Suprapubic skin (tissue), 4 donors: ENCODE data around the gene ACTR6. TPM values are rescaled to one million over a fixed set of nuclear protein-coding genes. Genes with fewer than 3 reads are reported as not detected.

Source experiments
- DNase-seq, 2 donors: peaks; one replicate each; pipeline ENCODE4 v3.0.0-alpha.2; 2019; ENCODE audit warnings: low spot score in 2 of 2
- H3K27ac ChIP-seq: fragments of 200-600 bp; sonication (generic); one replicate; pipeline ENCODE4 v1.5.1; 2019
- H3K27me3 ChIP-seq: fragments of 200-600 bp; sonication (generic); one replicate; pipeline ENCODE4 v1.5.1; 2019
- H3K36me3 ChIP-seq: fragments of 200-600 bp; sonication (generic); one replicate; pipeline ENCODE4 v1.5.1; 2019
- H3K4me1 ChIP-seq: fragments of 200-600 bp; sonication (generic); one replicate; pipeline ENCODE4 v1.5.1; 2019
- H3K4me3 ChIP-seq: fragments of 200-600 bp; sonication (generic); one replicate; pipeline ENCODE4 v1.5.1; 2019; ENCODE audit warnings: mild to moderate bottlenecking
- H3K9me3 ChIP-seq: fragments of 200-600 bp; sonication (generic); one replicate; pipeline ENCODE4 v1.5.1; 2019
- CTCF ChIP-seq, 2 donors: fragments of 200-600 bp in 1 of 2; fragments of 450-650 bp in 1 of 2; sonication (generic) in 1 of 2; IDR thresholded peaks; one replicate each; pipeline ENCODE4 v1.5.1; 2016 to 2019; ENCODE audit warnings: antibody characterized with exemption in 2 of 2, mild to moderate bottlenecking in 1 of 2, moderate library complexity in 1 of 2
- EP300 ChIP-seq: sonication (generic); formaldehyde crosslinking; IDR thresholded peaks from one replicate; pipeline ENCODE4 v1.6.1; 2017; ENCODE audit warnings: antibody characterized with exemption
- POLR2A ChIP-seq, 2 donors: fragments of 450-650 bp; IDR thresholded peaks; one replicate each; pipeline ENCODE4 v1.6.1; 2017; ENCODE audit warnings: antibody characterized with exemption in 2 of 2, mild to moderate bottlenecking in 2 of 2, moderate library complexity in 2 of 2
- POLR2AphosphoS5 ChIP-seq, 3 donors: sonication (generic); formaldehyde crosslinking; IDR thresholded peaks; one replicate each; pipeline ENCODE4 v1.6.1; 2017; ENCODE audit warnings: antibody characterized with exemption in 3 of 3
- WGBS: methylation state at CpG from one replicate; pipeline ENCODE4 v1.1.5; 2018; 5-methylcytosine and 5-hydroxymethylcytosine counted together
- total RNA-seq, 4 donors: library from RNA; depleted of rRNA; stranded (reverse); fragments of >200 nt; gene quantifications; one replicate each; pipeline ENCODE4 v1.1.0, GENCODE V29; 2016

The ACTR6 gene
- total RNA-seq, 4 donors from 2014 or later, result 10.6 to 36.6 (median 11.7) TPM

DNA sequence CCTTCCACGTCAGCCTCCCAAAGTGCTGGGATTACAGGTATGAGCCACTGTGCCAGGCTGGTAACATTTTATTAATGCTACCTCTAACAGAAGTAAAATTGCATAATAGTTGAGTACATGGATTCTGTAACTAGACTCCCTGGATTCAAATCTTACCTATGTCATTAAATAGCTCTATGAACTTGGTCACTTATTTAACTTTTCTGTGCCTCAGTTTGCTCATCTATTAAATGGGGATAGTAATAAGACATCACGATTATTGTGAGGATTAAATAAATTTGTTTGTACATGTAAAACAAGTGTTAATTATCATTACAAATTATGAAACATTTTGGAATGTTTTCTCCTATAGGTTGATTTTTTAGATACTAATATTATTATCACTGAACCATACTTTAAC, 6.7 kb downstream of the ACTR6 start:
- Histone ChIP-seq H3K4me1 (peaks cover 7% of the 10 kb centered on the region), H3K4me3 (no peak overlapping the region), H3K27ac (no peak overlapping the region), H3K9me3 (no peaks in the 10 kb centered on the region), H3K36me3 (peaks cover 57% of the 10 kb centered on the region), H3K27me3 (no peaks in the 10 kb centered on the region)
- no peak for DNase-seq
- WGBS, result 95% methylated on average over 2 of the region's 2 CpGs
- TF ChIP-seq POLR2A (IDR thresholded peaks at IDR 0.05), result no peak
- TF ChIP-seq CTCF (IDR thresholded peaks at IDR 0.05), result no peak
- TF ChIP-seq EP300, result no peak
- no peak for TF ChIP-seq POLR2AphosphoS5 (IDR thresholded peaks at IDR 0.05)

DNA sequence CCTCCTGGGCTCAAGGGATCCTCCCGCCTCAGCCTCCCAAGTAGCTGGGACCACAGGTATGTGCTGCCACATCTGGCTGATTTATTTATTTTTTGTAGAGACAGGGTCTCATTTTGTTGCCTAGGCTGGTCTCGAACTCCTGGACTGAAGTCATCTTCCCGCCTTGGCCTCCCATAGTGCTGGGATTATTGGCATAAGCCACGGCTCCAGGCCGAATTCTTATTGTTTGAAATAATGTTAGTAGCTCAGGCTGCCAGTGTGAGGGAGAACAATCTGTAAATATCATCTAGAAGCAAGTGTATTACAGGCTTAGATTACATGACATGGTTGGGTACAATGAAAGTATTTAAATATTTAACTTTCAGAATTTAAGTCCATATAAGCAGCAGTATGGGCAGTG, 8.2 kb downstream of the ACTR6 start:
- DNase-seq, result no peak
- peaks cover 72% of the 10 kb centered on the region for H3K36me3 ChIP-seq
- H3K9me3 ChIP-seq, result no peaks in the 10 kb centered on the region
- no peak overlapping the region for H3K27ac ChIP-seq
- H3K4me1 ChIP-seq, result no peaks in the 10 kb centered on the region
- WGBS, result 98% methylated on average over 5 of the region's 5 CpGs
- H3K27me3 ChIP-seq, result no peaks in the 10 kb centered on the region
- H3K4me3 ChIP-seq, result no peak overlapping the region
- TF ChIP-seq POLR2A (IDR thresholded peaks at IDR 0.05), result no peak
- TF ChIP-seq CTCF (IDR thresholded peaks at IDR 0.05), result no peak
- no peak for TF ChIP-seq EP300
- TF ChIP-seq POLR2AphosphoS5 (IDR thresholded peaks at IDR 0.05), result no peak

GRCh38 chr12:100211698-100212097, 11.1 kb downstream of the ACTR6 start:
- no peaks in the 10 kb centered on the region for H3K4me1 ChIP-seq
- H3K27me3 ChIP-seq, result no peaks in the 10 kb centered on the region
- no peaks in the 10 kb centered on the region for H3K9me3 ChIP-seq
- TF ChIP-seq POLR2A (IDR thresholded peaks at IDR 0.05) (no peak), POLR2AphosphoS5 (IDR thresholded peaks at IDR 0.05) (no peak), EP300 (no peak), CTCF (IDR thresholded peaks at IDR 0.05) (no peak)
- no peak overlapping the region for H3K4me3 ChIP-seq
- no peak for DNase-seq
- 95% methylated on average over 2 of the region's 2 CpGs for WGBS
- H3K27ac ChIP-seq, result no peak overlapping the region
- H3K36me3 ChIP-seq, result peaks cover 74% of the 10 kb centered on the region

GRCh38 chr12:100213016-100213891, 12.6 kb downstream of the ACTR6 start:
- TF ChIP-seq EP300 (no peak), POLR2AphosphoS5 (IDR thresholded peaks at IDR 0.05) (no peak), POLR2A (IDR thresholded peaks at IDR 0.05) (no peak), CTCF (IDR thresholded peaks at IDR 0.05) (no peak)
- no peaks in the 10 kb centered on the region for H3K4me1 ChIP-seq
- no peaks in the 10 kb centered on the region for H3K9me3 ChIP-seq
- no peak overlapping the region for H3K27ac ChIP-seq
- 94% methylated on average over 5 of the region's 5 CpGs for whole genome bisulfite sequencing
- DNase-seq, result no peak
- peaks cover 58% of the 10 kb centered on the region for H3K36me3 ChIP-seq
- H3K4me3 ChIP-seq, result no peak overlapping the region
- H3K27me3 ChIP-seq, result no peaks in the 10 kb centered on the region

DNA sequence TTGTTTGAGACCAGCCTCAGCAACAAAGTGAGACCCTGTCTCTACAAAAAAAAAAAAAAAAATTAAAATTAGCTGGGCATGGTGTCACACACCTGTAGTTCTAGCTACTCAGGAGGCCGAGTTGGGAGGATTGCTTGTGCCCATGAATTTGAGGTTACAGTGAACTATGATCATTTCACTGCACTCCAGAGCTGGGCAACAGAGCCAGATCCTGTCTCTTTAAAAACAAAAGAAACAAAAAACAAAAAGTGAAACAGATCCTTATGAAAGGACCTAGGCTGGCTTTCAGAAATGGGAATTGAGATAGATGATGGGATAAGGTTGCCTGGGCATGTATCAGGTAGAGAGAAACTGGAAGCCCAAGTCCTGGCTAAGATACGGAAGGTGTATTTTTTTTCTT, 13.9 kb downstream of the ACTR6 start:
- WGBS, result 81% methylated on average over 2 of the region's 2 CpGs
- TF ChIP-seq EP300 (no peak), POLR2AphosphoS5 (IDR thresholded peaks at IDR 0.05) (no peak), CTCF (IDR thresholded peaks at IDR 0.05) (no peak), POLR2A (IDR thresholded peaks at IDR 0.05) (no peak)
- Histone ChIP-seq H3K27me3 (no peaks in the 10 kb centered on the region), H3K4me3 (no peak overlapping the region), H3K27ac (no peak overlapping the region), H3K36me3 (peaks cover 51% of the 10 kb centered on the region), H3K4me1 (no peaks in the 10 kb centered on the region), H3K9me3 (no peaks in the 10 kb centered on the region)
- no peak for DNase-seq
